Endothelial cell of umbilical vein (primary cell): ENCODE measurements around the gene UMPS. TPM values are rescaled to one million over a fixed set of nuclear protein-coding genes. Genes with fewer than 3 reads are reported as not detected.

Experiments used
- BruUV-seq: library from RNA; stranded (reverse); fragments of 400-500 nt; replicated peaks from 2 replicates; lab custom pipeline; 2021; lab: Mats Ljungman, UMichigan
- CTCF ChIA-PET: fragments of 300-600, 350-600 bp; sonication (Branson Sonifier 250); formaldehyde crosslinking; loops from one replicate; lab custom pipeline; 2021; ENCODE audit warnings: antibody characterized with exemption, inconsistent platforms; lab: Charles Lee
- POLR2A ChIA-PET: fragments of 300-600, 350-600 bp; sonication (Branson Sonifier 250); formaldehyde crosslinking; loops from one replicate; lab custom pipeline; 2021; ENCODE audit warnings: antibody characterized with exemption, inconsistent platforms; lab: Charles Lee
- DNase-seq: peaks from one replicate; pipeline ENCODE4 v3.0.0-alpha.2; 2011; ENCODE audit warnings: low read depth, low spot score
- FAIRE-seq: peaks from 2 replicates; lab custom pipeline; 2011; peaks lifted over from hg19 to GRCh38; lab: Jason Lieb, UNC
- H2AFZ ChIP-seq: 2 replicates; pipeline ENCODE4 v1.6.0; 2012; ENCODE audit warnings: low read depth, low read length, control low read depth, inconsistent platforms
- H3K27ac ChIP-seq: 2 replicates; pipeline ENCODE4 v1.5.1; 2011; ENCODE audit warnings: low read depth, mild to moderate bottlenecking, control low read depth, low read length, moderate library complexity; ENCODE audit not compliant: insufficient read depth
- H3K27me3 ChIP-seq, 2 experiments: 2 replicates each; pipeline versions ENCODE4 v1.6.0 to v1.6.1; 2011; ENCODE audit warnings: low read length in 2 of 2, mixed read lengths in 1 of 2; ENCODE audit not compliant: control insufficient read depth in 2 of 2, insufficient read depth in 2 of 2
- H3K36me3 ChIP-seq, 2 experiments: 2 replicates in 1 of 2; 3 replicates in 1 of 2; pipeline ENCODE4 v1.5.1; 2011; ENCODE audit warnings: low read length in 2 of 2, mild to moderate bottlenecking in 1 of 2, moderate library complexity in 1 of 2; ENCODE audit not compliant: control insufficient read depth in 2 of 2, insufficient read depth in 2 of 2; ENCODE audit errors: extremely low read depth in 1 of 2
- H3K4me1 ChIP-seq: 3 replicates; pipeline ENCODE4 v1.5.1; 2011; ENCODE audit warnings: mild to moderate bottlenecking, low read length; ENCODE audit not compliant: control insufficient read depth, insufficient read depth; ENCODE audit errors: extremely low read depth
- H3K4me2 ChIP-seq: 2 replicates; pipeline ENCODE4 v1.6.1; 2011; ENCODE audit warnings: low read length, control low read depth, mixed read lengths; ENCODE audit not compliant: insufficient read depth
- H3K4me3 ChIP-seq, 3 experiments: fragments of 200-600 bp in 1 of 3; sonication (generic), shearing (Covaris generic) in 1 of 3; replicated peaks in 1 of 3; 2 replicates each; pipeline ENCODE4 v1.5.1; 2011 to 2016; ENCODE audit warnings: control low read depth in 3 of 3, low read length in 3 of 3, mild to moderate bottlenecking in 2 of 3, inconsistent platforms in 1 of 3, low read depth in 1 of 3, moderate library complexity in 1 of 3; ENCODE audit not compliant: insufficient read depth in 1 of 3
- H3K79me2 ChIP-seq: 2 replicates; pipeline ENCODE4 v1.6.0; 2012; ENCODE audit warnings: low read length, inconsistent platforms; ENCODE audit not compliant: control insufficient read depth, insufficient read depth
- H3K9ac ChIP-seq: replicated peaks from 2 replicates; pipeline ENCODE3; 2011; ENCODE audit warnings: low read length, control low read depth; ENCODE audit not compliant: insufficient read depth; ENCODE audit errors: extremely low read depth
- H3K9me1 ChIP-seq: replicated peaks from 3 replicates; pipeline ENCODE4 v1.6.0; 2011; ENCODE audit warnings: mild to moderate bottlenecking, low read length; ENCODE audit not compliant: control insufficient read depth, insufficient read depth; ENCODE audit errors: extremely low read depth
- H3K9me3 ChIP-seq: replicated peaks from 2 replicates; pipeline ENCODE4 v1.5.1; 2012; ENCODE audit warnings: low read length, inconsistent platforms; ENCODE audit not compliant: control insufficient read depth, insufficient read depth
- H4K20me1 ChIP-seq: replicated peaks from 2 replicates; pipeline ENCODE3; 2011; ENCODE audit warnings: mild to moderate bottlenecking, low read length; ENCODE audit not compliant: control insufficient read depth, insufficient read depth; ENCODE audit errors: extremely low read depth
- EZH2 ChIP-seq: IDR thresholded peaks from 2 replicates; pipeline ENCODE4 v1.6.1; 2012; ENCODE audit warnings: borderline replicate concordance, low read depth, mild to moderate bottlenecking, moderate library complexity, low read length, inconsistent platforms; ENCODE audit not compliant: severe bottlenecking
- FOS ChIP-seq: IDR thresholded peaks from 2 replicates; pipeline ENCODE4 v1.6.1; 2011; ENCODE audit warnings: mild to moderate bottlenecking, low read length, moderate library complexity, borderline replicate concordance; ENCODE audit not compliant: insufficient read depth
- GATA2 ChIP-seq: IDR thresholded peaks from 2 replicates; pipeline ENCODE4 v1.7.0; 2011; ENCODE audit warnings: low read depth, mild to moderate bottlenecking, moderate library complexity, mixed read lengths, low read length; ENCODE audit not compliant: insufficient read length, insufficient read depth
- JUN ChIP-seq: IDR thresholded peaks from 2 replicates; pipeline ENCODE4 v1.6.1; 2011; ENCODE audit warnings: borderline replicate concordance, low read depth; ENCODE audit not compliant: insufficient read length, insufficient read depth
- MYC ChIP-seq: IDR thresholded peaks from one replicate; pipeline ENCODE4 v1.6.1; 2011; ENCODE audit warnings: mild to moderate bottlenecking, low read depth, low read length
- POLR2A ChIP-seq: IDR thresholded peaks from 2 replicates; pipeline ENCODE4 v1.6.1; 2012; ENCODE audit warnings: low read depth, mild to moderate bottlenecking, control low read depth, low read length
- POLR2AphosphoS5 ChIP-seq: IDR thresholded peaks from 2 replicates; pipeline ENCODE4 v1.6.1; 2012; ENCODE audit warnings: low read depth, mild to moderate bottlenecking, control low read depth, low read length, moderate library complexity; ENCODE audit not compliant: insufficient read depth
- dilution Hi-C: fragments of 300-500 bp; cut with MboI; formaldehyde crosslinking; loops from one replicate; pipeline ENCODE4 v1.15.0; 2019; ENCODE audit warnings: low sequenced_read_pairs; ENCODE audit not compliant: extremely low pct_ligation_motif_present
- intact Hi-C: fragments of 100-400 bp; cut with micrococcal nuclease; formaldehyde crosslinking; loops from one replicate; pipeline ENCODE4 v1.10.0; 2022
- polyA plus RNA-seq, 4 experiments: library from polyadenylated mRNA; depleted of rRNA in 3 of 4; stranded (reverse) in 3 of 4; unstranded in 1 of 4; fragments of >200 nt; gene quantifications; 2 replicates each; pipeline versions ENCODE4 v1.2.1 to v1.2.3, GENCODE V29; 2011 to 2012; ENCODE audit warnings: missing spikeins in 1 of 4
- total RNA-seq: library from RNA; stranded (reverse); gene quantifications from 2 replicates; pipeline ENCODE4 v1.2.3, GENCODE V29; 2021
- TF ChIP-seq, protein P1 (sequence below), 2 donors: IDR thresholded peaks; 1 replicate in 1 of 2; 2 replicates in 1 of 2; pipeline ENCODE4 v1.5.1; 2011; ENCODE audit warnings: low read length in 2 of 2, mild to moderate bottlenecking in 2 of 2, moderate library complexity in 2 of 2, control low read depth in 1 of 2, inconsistent platforms in 1 of 2, low read depth in 1 of 2; ENCODE audit not compliant: insufficient read depth in 1 of 2; ENCODE audit errors: extremely low read depth in 1 of 2
- TF ChIP-seq, protein P2 (sequence below): IDR thresholded peaks from 2 replicates; pipeline ENCODE4 v1.6.1; 2011; ENCODE audit not compliant: insufficient read depth, insufficient read length

Gene UMPS
- total and polyA plus RNA-seq, 2 donors (not counting 3 experiments of a cell fraction or from before 2014, with no cell fraction given), result 38.6 to 50.2 TPM

DNA sequence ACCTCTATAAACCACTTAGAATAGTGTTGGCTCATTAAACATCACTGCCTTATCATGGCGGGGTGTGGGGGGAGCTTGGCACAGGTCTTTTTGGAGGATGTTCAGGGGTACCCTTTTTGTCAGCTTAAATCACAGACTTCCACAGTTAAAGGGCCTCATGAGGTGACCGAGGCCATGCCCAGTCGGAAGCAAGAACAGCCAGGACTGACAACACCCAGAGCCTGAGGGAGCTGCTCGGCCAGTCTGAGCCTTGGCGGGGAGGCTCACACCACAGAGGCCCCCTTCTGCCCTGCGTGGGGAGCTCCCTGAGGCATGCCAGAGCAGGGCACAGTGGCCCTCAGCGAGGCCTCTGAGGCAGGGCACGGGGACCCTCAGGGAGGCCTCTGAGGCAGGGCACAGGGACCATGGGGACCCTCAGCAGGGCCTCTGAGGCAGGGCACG lies 49.5 kb downstream of the UMPS start:
- H3K9me1 ChIP-seq, result no peaks in the 10 kb centered on the region
- no peak for DNase-seq
- H3K36me3 ChIP-seq, result no peaks in the 10 kb centered on the region
- no peak overlapping the region for H3K9ac ChIP-seq
- H3K79me2 ChIP-seq, result no peaks in the 10 kb centered on the region
- no peak overlapping the region for H3K4me3 ChIP-seq
- no peak overlapping the region for H3K27ac ChIP-seq
- ChIA-PET POLR2A (interaction anchor here (0.6 kb wide), 1 partner anchor 28 kb away, joined by 9 read pairs; no protein-coding TSS in a partner anchor), CTCF (interaction anchor here (3.0 to 3.3 kb wide), 2 partner anchors 19 to 121 kb away, joined by 25 to 29 read pairs; no protein-coding TSS in a partner anchor)
- no peak overlapping the region for H2AFZ ChIP-seq
- no peaks in the 10 kb centered on the region for H3K9me3 ChIP-seq
- H3K27me3 ChIP-seq, result no peaks in the 10 kb centered on the region
- BruUV-seq, result no TSS peak
- intact Hi-C loops, result loop anchor here (10.0 kb wide), 1 partner anchor 275 kb away; the partner anchor contains the start of gene HEG1
- TF ChIP-seq MYC (no peak), FOS (no peak), JUN (no peak), POLR2AphosphoS5 (no peak), GATA2 (no peak), POLR2A (no peak), EZH2 (no peak)
- TF ChIP-seq, protein P1, sequence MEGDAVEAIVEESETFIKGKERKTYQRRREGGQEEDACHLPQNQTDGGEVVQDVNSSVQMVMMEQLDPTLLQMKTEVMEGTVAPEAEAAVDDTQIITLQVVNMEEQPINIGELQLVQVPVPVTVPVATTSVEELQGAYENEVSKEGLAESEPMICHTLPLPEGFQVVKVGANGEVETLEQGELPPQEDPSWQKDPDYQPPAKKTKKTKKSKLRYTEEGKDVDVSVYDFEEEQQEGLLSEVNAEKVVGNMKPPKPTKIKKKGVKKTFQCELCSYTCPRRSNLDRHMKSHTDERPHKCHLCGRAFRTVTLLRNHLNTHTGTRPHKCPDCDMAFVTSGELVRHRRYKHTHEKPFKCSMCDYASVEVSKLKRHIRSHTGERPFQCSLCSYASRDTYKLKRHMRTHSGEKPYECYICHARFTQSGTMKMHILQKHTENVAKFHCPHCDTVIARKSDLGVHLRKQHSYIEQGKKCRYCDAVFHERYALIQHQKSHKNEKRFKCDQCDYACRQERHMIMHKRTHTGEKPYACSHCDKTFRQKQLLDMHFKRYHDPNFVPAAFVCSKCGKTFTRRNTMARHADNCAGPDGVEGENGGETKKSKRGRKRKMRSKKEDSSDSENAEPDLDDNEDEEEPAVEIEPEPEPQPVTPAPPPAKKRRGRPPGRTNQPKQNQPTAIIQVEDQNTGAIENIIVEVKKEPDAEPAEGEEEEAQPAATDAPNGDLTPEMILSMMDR (IDR thresholded peaks at IDR 0.05; ENCODE audit: extremely low read depth in 1 of 2, insufficient read depth in 1 of 2, low read depth in 1 of 2, low read length in 2 of 2), result no peak
- TF ChIP-seq, protein P2, sequence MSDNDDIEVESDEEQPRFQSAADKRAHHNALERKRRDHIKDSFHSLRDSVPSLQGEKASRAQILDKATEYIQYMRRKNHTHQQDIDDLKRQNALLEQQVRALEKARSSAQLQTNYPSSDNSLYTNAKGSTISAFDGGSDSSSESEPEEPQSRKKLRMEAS, result no peak
- H3K4me1 ChIP-seq, result peaks cover 26% of the 10 kb centered on the region
- no peaks in the 10 kb centered on the region for H4K20me1 ChIP-seq
- dilution Hi-C loops, result no loop called here
- no peak for FAIRE-seq
- H3K4me2 ChIP-seq, result no peak overlapping the region
